ENCODE results near the gene SLC9A9. TPM values are rescaled to one million over a fixed set of nuclear protein-coding genes. Genes with fewer than 3 reads are reported as not detected.

SLC9A9 gene
- total and polyA plus RNA-seq, 9 of the 15 experiments (the other 6 are each of a cell fraction or from before 2014, with no cell fraction given): 0.03 to 0.13 TPM; not detected in 7

DNA sequence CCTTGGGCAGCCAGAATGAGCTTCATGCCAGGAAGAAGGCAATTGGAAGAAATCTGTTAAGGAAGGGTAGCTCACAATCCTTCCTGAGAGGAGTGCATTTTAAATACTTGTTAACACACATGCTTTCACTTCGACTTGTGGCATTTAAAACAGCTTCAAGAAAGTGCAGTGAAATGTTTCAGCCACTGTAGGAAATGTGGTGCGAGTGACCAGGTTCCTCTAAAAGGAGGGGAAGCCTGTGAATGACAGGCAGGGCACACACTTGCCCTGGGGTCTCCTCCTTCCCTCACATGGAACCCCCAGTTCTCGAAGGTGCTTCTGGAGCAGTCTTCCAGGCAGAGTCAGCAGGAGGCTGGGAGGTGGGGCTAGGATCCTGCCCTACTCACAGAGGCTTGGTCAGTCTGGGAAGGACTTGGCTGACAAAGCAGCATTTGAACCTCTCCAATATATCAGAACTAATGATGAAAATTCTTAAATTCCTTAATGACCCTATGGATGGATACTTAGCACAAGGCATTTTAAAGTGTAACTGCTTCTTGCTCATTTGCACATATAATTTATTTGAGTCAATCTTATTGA is 370.1 kb downstream of the SLC9A9 start:
- FAIRE-seq (peak; percentile 15), DNase-seq (ENCODE audit: extremely low read depth in 1 of 4, low spot score in 3 of 4) (no peak), ATAC-seq (no peak; the same call in 1 of the 3 replicates)
- Histone ChIP-seq H2AFZ (ENCODE audit: low read depth, low read length) (peak overlapping the region; percentile 53), H3K36me3 (ENCODE audit: control insufficient read depth, insufficient read depth, low read length) (no peaks in the 10 kb centered on the region), H3K9ac (ENCODE audit: insufficient read depth in 1 of 2, low read depth in 2 of 2, low read length in 2 of 2) (no peak overlapping the region), H3K79me2 (ENCODE audit: control insufficient read depth, insufficient read depth, low read length) (no peaks in the 10 kb centered on the region), H3K9me1 (ENCODE audit: control insufficient read depth, insufficient read depth, low read length) (no peaks in the 10 kb centered on the region), H3K9me3 (replicated peaks; ENCODE audit: control insufficient read depth, insufficient read depth, low read depth, low read length) (no peaks in the 10 kb centered on the region), H3K4me3 (no peak overlapping the region), H4K20me1 (replicated peaks; ENCODE audit: control insufficient read depth, insufficient read depth, low read length) (no peaks in the 10 kb centered on the region), H3K27ac (ENCODE audit: extremely low read depth, low read depth, low read length) (no peak overlapping the region), H3K27me3 (ENCODE audit: control insufficient read depth in 2 of 2, insufficient read depth in 2 of 2, low read length in 2 of 2) (no peaks in the 10 kb centered on the region; a peak in 1 of 5 replicates), H3K4me2 (ENCODE audit: insufficient read depth, low read length) (peak overlapping the region; percentile 21; the same call in 1 of the 2 replicates), H3K4me1 (replicated peaks in 1 of 2; ENCODE audit: control insufficient read depth in 2 of 2, insufficient read depth in 2 of 2, low read length in 2 of 2) (peaks cover 0 to 2% of the 10 kb centered on the region in 2 experiments; a peak in 1 of 5 replicates)
- BruUV-seq (replicated peaks): no TSS peak
- TF ChIP-seq, protein P1, sequence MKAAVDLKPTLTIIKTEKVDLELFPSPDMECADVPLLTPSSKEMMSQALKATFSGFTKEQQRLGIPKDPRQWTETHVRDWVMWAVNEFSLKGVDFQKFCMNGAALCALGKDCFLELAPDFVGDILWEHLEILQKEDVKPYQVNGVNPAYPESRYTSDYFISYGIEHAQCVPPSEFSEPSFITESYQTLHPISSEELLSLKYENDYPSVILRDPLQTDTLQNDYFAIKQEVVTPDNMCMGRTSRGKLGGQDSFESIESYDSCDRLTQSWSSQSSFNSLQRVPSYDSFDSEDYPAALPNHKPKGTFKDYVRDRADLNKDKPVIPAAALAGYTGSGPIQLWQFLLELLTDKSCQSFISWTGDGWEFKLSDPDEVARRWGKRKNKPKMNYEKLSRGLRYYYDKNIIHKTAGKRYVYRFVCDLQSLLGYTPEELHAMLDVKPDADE (conservative IDR thresholded peaks at IDR 0.05; ENCODE audit: control insufficient read depth, low read depth, low read length): no peak
- TF ChIP-seq ZNF12 (CRISPR knock-in tag; IDR thresholded peaks at IDR 0.05) (no peak), SMAD4 (CRISPR knock-in tag; conservative IDR thresholded peaks at IDR 0.05) (no peak), MAFG (tag; conservative IDR thresholded peaks at IDR 0.05) (no peak), POLR2AphosphoS2 (IDR thresholded peaks at IDR 0.05; ENCODE audit: low read length) (no peak), ZNF224 (CRISPR knock-in tag; IDR thresholded peaks at IDR 0.05) (no peak), ZNF551 (CRISPR knock-in tag; IDR thresholded peaks at IDR 0.05) (no peak), ZNF785 (CRISPR knock-in tag; IDR thresholded peaks at IDR 0.05) (no peak), SMARCA4 (IDR thresholded peaks at IDR 0.05) (no peak), FOXK2 (conservative IDR thresholded peaks at IDR 0.05 in 1 of 2, IDR thresholded peaks at IDR 0.05 in 1 of 2; ENCODE audit: low read depth in 2 of 2) (no peak), FOXA1 (IDR thresholded peaks at IDR 0.05; ENCODE audit: borderline replicate concordance) (no peak), KLF6 (CRISPR knock-in tag; IDR thresholded peaks at IDR 0.05; ENCODE audit: borderline replicate concordance) (no peak), ZNF79 (CRISPR knock-in tag; IDR thresholded peaks at IDR 0.05; ENCODE audit: low read depth) (no peak), TARDBP (IDR thresholded peaks at IDR 0.05) (no peak), NFATC3 (IDR thresholded peaks at IDR 0.05) (no peak), SUPT5H (IDR thresholded peaks at IDR 0.05) (no peak), ZKSCAN3 (CRISPR knock-in tag; IDR thresholded peaks at IDR 0.05) (no peak)
- TF ChIP-seq, protein P2, sequence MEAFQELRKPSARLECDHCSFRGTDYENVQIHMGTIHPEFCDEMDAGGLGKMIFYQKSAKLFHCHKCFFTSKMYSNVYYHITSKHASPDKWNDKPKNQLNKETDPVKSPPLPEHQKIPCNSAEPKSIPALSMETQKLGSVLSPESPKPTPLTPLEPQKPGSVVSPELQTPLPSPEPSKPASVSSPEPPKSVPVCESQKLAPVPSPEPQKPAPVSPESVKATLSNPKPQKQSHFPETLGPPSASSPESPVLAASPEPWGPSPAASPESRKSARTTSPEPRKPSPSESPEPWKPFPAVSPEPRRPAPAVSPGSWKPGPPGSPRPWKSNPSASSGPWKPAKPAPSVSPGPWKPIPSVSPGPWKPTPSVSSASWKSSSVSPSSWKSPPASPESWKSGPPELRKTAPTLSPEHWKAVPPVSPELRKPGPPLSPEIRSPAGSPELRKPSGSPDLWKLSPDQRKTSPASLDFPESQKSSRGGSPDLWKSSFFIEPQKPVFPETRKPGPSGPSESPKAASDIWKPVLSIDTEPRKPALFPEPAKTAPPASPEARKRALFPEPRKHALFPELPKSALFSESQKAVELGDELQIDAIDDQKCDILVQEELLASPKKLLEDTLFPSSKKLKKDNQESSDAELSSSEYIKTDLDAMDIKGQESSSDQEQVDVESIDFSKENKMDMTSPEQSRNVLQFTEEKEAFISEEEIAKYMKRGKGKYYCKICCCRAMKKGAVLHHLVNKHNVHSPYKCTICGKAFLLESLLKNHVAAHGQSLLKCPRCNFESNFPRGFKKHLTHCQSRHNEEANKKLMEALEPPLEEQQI (IDR thresholded peaks at IDR 0.05): no peak
- TF ChIP-seq, protein P3, sequence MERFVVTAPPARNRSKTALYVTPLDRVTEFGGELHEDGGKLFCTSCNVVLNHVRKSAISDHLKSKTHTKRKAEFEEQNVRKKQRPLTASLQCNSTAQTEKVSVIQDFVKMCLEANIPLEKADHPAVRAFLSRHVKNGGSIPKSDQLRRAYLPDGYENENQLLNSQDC (CRISPR knock-in tag; IDR thresholded peaks at IDR 0.05): no peak
- TF ChIP-seq, protein P4, sequence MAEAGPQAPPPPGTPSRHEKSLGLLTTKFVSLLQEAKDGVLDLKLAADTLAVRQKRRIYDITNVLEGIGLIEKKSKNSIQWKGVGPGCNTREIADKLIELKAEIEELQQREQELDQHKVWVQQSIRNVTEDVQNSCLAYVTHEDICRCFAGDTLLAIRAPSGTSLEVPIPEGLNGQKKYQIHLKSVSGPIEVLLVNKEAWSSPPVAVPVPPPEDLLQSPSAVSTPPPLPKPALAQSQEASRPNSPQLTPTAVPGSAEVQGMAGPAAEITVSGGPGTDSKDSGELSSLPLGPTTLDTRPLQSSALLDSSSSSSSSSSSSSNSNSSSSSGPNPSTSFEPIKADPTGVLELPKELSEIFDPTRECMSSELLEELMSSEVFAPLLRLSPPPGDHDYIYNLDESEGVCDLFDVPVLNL (CRISPR knock-in tag; IDR thresholded peaks at IDR 0.05; ENCODE audit: low read depth): no peak
- WGBS (ENCODE audit: insufficient coverage, low coverage, missing lambda C conversion rate): 0% methylated on average over 3 of the region's 3 CpGs
- in situ Hi-C loops (cut with MboI) (no loop called here), intact Hi-C loops (cut with micrococcal nuclease) (no loop called here)
- ChIA-PET CTCF (ENCODE audit: low intra/inter-chr PET ratio) (no interaction called here), POLR2A (interaction anchor here (1.0 kb wide), 1 partner anchor 9 kb away, joined by 3 read pairs; no protein-coding TSS in a partner anchor)
